SK-N-MC (cell line): ENCODE data around the gene GIMD1.

Experiments used
- EZH2 ChIP-seq: fragments of 200-600 bp; sonication (generic); IDR thresholded peaks from one replicate; pipeline ENCODE4 v1.6.1; 2017; ENCODE audit warnings: antibody characterized with exemption
- FOXP2 ChIP-seq: optimal IDR thresholded peaks from 2 replicates; pipeline ENCODE3; 2011; ENCODE audit warnings: mild to moderate bottlenecking, moderate library complexity; ENCODE audit not compliant: insufficient read depth; ENCODE audit errors: extremely low read length, control extremely low read depth
- POLR2AphosphoS5 ChIP-seq: IDR thresholded peaks from 2 replicates; pipeline ENCODE4 v1.6.1; 2012; ENCODE audit warnings: mild to moderate bottlenecking, low read depth, low read length, borderline replicate concordance

DNA sequence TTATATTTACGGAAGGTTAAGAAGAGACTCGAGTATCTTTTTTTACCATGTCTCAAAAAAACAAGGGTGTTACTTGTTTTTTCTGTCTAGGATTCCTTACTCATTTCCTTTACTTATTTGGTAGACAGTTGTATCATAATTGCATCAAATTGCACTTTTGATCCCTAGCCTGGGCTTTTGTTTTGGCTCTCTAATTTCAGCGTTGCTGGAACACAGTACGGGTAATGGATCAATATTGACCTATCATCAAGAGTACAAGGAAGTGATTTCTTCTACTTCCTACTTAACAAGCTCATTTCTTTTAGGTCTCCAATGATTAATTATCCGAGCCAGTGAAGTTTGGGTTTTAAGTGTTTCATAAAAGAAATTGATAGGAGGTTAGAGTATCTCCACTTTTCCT lies 35.4 kb downstream of the GIMD1 start:
- no peak for TF ChIP-seq EZH2
- TF ChIP-seq POLR2AphosphoS5, result no peak
- TF ChIP-seq FOXP2, result no peak
